ENCODE measurements around the gene CCSER1.

DNA sequence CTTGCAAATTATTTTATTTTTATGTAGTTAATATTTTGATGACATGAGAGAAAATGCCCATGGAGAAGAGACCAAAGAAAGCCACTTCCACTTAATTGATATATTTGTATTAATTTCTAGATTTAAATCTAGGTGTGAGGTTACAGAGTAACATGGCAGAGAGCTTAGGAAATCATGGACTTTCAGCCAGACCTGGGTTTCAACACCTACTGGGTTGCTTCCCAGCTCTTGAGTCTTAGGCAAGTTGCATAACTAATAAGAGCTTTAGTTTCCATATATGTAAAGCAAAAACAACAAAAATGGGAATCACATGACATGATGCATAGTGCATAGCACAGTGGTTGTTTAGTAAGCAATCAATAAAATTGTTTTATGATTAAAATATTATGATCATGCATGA is 413.3 kb downstream of the CCSER1 start:
- TF ChIP-seq, protein P1, sequence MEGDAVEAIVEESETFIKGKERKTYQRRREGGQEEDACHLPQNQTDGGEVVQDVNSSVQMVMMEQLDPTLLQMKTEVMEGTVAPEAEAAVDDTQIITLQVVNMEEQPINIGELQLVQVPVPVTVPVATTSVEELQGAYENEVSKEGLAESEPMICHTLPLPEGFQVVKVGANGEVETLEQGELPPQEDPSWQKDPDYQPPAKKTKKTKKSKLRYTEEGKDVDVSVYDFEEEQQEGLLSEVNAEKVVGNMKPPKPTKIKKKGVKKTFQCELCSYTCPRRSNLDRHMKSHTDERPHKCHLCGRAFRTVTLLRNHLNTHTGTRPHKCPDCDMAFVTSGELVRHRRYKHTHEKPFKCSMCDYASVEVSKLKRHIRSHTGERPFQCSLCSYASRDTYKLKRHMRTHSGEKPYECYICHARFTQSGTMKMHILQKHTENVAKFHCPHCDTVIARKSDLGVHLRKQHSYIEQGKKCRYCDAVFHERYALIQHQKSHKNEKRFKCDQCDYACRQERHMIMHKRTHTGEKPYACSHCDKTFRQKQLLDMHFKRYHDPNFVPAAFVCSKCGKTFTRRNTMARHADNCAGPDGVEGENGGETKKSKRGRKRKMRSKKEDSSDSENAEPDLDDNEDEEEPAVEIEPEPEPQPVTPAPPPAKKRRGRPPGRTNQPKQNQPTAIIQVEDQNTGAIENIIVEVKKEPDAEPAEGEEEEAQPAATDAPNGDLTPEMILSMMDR (conservative IDR thresholded peaks at IDR 0.05 in 1 of 2, IDR thresholded peaks at IDR 0.05 in 1 of 2; ENCODE audit: extremely low read depth in 1 of 2, insufficient read depth in 1 of 2, low read depth in 1 of 2, low read length in 2 of 2), result no peak
- TF ChIP-seq EZH2 (IDR thresholded peaks at IDR 0.05; ENCODE audit: borderline replicate concordance, low read length), result no peak

Measured in mammary epithelial cell (primary cell).